GM19395 (cell line): ENCODE data around the gene SLX9.

ENCODE experiments used
- ATAC-seq: cut with Tn5 transposase; IDR thresholded peaks from one replicate; pipeline ENCODE4 v1.9.1; 2021; ENCODE audit warnings: mild to moderate bottlenecking, moderate library complexity; ENCODE audit not compliant: unreplicated experiment

The SLX9 gene

DNA sequence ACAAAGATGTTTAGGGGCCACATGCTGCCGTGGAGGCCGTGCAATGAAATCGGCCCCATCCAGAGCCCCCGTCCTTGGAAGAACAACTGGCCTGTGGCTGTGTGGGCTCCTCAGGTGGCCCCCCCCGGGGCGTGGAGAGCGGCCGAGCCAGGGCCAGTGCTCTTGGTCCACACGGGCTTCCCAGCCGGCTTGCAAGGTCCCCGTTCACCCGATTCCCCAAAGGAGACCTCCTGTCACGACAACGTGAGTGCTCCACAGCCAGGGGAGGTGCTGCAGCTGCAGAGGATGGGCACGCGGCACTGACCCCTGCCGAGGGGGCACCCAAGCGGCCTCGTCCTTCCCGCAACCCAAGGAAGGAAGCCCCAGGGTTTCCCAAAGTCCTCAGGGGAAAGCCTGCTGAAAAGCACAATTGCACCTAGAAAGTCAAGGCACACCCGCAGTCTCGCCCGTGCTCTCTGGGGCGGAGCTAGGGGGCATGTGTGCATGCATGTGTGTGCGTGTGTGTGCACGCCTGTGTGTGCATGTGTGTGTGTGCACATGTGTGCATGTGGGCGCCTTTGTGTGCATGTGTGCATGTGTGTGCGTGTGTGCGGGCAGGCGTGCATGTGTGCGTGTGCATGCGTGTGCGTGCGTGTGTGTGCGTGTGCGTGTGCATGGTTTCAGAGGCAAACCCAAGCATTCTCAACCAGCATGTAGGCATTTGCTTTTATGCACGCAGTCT, 48.2 kb downstream of the SLX9 start:
- no peak for ATAC-seq

DNA sequence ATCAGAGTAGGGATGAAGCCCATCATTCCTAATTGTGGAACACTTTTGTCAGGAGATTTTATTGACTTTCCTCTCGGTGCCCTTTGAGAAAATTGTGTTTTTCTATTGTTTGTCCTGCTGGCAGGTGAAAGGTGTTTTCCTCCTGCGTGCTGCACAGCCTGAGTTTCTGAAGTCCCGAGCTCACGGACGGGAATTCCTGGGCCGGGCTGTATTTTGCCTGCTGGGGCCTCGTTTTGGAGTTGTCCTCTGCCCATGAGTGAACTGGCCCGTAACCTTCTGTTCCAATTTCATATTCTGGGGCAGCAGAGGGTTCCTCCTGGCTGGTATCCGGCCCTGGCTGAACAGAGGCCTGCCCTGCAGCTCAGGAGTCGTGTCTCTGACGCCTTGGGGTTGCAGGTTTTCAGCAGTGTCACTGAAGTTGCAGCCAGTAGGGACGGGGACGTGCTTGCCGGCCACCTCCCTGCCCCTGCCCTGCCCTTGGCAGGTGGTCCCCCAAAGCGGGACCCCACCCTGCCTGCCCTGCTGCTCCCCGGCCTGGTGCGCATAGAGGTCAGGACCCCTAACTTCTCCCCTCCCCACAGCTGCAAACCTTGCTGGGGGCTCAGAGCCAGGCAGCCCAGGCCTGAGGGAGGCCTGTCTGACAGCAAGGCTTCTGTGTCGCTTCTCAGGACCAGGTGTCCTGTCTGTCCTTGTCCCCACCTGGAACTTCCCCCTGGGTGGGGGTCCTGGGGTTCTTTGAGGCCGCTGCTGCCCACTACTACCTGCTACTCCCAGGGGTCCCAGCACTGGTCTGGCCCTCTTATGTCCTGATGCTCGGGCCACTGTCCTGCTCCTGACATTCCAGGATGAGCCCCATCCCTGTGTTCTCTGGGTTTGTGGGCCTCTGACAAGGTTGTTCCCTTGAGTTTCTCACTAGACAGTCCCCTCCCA, 49.0 kb downstream of the SLX9 start:
- ATAC-seq, result no peak

DNA sequence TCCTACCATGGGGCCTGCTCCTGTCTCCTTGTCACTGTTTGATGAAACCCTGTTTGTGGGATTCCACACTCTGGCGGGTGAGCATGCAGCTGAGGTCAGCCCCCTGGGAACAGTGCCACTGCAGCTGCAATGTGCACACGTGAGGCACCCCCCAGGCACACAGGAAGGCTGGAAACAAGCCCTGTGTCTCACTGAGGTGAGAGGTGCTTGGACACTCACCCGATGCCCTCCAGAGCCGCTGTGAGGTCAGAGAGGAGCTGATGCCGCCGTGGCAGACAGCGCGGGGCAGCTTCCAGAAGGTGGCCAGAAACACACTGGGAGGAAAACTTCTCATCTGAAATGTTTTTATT, 49.7 kb downstream of the SLX9 start:
- ATAC-seq, result no peak

DNA sequence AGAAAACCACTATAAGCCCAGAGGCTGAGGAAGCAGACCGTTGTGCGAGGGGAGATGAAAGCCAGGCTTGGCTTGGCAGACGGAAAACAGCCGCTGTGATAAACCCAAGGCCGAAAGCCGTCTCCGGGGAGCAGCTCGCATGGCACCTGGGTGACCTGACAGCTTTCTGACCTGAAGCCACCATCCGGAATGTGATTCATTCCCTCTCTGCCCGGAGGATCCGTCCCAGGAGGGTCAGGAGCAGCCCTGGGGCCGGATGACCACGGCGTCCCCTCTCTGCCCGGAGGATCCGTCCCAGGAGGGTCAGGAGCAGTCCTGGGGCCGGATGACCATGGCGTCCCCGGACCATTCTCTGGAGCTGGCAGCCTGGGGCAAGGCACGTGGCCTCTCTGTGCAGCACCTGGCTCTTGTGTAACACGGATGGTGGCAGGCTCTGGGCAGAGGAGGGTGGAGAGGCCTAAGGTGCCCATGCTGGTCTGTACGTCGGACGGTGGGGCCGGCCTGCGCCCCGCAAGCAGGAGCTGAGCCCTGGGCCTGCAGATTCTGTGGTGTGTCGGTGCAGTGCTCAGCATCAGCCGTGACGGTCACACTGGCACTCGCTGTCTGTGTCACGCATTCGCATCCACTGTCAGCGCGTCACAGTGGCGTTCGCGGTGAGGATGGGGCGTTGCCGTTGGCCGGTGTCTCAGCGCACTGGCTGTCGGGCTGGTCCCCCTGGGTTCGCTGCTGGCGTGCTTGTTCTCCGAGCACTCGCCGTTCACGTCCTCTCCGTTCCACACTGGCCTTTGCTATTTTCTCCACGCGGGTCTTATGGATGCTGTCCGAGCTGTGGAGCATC, 50.3 kb downstream of the SLX9 start:
- no peak for ATAC-seq

DNA sequence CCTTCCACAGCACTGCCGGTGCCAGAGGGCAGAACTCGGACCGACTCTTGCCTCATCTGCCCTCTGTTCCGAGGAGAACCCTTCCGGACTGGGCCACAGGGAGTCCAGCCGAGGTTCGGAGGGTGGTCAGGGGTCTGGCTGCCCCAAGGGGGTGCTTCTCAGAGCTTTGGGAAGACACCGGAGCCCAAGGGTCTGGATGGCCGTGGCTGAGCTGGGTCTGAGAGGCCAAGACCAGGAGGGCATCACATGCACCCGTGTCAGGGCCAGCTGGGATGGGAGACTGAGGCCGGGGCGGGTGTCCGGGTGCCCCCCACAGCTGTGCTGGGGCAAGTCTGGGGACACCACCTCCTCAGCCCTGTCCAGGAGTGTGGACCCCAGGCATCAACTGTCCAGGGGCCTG, 51.1 kb downstream of the SLX9 start:
- no peak for ATAC-seq

DNA sequence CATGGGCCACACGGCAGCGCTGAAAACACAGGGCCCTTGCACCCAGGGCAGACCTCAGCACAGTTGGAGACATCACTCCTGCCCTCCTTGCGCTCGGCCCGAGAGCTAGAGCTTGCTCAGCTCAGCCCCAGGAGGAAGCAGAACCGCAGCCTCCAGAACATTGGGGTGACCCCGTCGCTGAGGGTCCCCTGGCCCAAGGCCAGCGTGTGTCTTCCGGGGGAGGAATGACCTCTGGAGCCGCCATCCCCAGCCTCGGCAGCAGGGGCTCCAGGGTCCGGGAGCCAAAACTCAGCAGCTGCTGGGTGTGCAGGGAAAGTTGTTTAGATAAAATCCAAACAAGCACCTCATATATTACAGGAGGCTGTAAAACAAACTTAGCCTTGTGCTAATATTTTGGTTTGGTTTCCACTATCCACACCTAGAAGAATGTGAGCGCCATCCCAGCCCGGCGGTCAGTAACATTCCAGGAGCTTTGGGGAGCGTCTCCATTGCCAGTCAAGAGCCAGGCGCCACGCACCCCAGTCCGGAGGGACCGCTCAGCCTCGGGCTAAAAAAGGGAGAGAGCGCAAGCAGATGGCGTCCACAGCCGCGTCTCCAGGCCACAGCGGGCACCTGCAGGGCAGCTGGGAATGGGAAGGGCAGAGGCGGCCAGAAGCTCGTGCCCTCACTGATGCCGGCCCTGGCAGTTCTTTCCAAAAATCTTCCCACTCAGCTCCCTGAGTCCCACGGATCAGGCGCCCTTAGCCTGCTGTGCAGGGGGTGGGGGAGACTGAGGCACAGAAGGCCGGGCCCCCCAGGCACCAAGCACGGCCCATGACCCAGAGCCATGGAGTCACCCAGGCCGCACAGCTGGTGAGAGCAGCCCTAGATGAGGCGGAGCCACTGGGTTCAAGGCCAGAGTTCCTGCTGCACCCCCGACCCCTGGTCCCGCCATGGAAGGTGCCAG, 52.0 kb downstream of the SLX9 start:
- no peak for ATAC-seq

DNA sequence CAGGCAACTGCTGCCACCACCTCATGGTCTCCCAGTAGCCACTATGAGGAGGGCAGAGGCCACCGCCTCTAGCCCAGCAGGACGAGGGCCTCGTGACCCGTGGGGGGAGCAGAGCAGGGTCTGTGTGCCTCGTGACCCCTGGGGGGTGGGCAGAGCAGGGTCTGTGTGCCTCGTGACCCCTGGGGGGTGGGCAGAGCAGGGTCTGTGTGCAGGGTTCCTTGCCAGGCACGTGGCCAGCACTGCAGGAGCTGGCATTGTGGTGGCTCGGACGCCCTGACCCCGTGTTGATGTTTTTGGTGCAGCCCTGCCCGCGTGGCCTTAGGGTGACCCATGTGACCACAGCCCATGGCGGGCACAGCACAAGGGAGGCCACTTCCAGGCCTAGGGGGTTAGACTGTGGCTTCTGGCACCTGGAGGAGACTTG, 52.8 kb downstream of the SLX9 start:
- no peak for ATAC-seq

DNA sequence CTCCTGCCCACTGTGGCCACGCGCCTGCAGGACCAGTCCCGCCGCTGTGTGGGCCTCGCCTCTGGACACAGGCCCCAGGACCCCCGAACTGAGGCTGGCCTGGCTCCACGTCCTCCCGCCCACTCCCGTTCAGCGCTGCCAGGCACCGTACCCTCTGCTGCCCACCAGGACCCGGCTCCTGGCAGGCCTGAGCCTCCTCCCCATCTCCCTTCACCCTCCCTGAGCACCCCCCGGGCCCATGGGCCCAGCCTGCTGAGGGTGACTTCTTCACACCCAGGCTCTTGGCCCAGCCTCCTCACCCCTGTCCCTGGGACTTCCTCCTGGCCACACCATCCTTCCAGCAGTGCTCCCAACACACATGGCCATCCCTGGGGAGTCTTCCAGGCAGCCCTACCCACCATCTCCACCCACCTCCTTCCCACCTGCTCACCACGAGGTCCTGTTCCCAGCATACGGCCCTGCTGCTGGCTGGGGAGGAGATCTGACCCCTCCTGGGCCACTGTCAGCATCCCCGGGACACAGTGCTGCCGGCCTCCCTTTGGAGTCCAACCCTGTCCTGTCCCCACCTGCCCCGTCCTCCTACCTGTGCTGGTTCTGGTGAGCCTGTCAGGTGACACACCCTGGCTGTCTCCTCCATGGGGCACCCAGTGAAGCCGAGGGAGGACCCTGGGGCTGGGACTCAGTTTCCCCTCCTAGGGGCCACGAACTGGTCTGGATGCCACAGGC, 53.7 kb downstream of the SLX9 start:
- no peak for ATAC-seq

DNA sequence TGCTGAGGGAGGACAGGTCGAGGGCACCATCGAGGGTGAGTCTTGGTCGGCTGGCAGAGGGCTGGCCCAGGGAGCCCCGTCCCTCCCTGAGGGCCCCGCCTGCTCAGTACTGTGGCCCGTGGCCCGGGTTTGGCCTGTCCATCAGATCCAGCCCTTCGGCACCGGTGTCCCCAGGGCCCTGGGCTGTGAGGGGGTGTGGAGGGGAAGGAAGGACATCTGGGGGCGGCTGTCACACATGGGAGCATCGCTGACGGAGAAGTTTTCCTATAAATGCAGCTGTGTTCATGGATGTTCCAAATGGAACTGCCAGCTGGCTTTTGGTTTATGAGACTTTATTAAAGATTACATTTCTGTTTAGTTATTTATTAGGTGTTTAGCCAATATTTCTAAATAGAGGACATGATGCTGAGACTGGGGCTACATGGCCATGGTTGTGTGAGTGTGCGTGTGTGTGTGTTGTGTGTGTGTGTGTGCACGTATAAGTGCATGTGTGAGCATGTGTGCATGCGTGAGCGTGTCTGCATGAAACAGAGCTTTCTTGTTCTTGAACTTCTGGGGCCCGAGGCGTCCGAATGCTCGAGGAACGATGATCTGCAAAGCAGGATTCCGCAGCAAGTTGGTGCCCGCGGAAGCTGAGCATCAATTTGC, 54.3 kb downstream of the SLX9 start:
- no peak for ATAC-seq

DNA sequence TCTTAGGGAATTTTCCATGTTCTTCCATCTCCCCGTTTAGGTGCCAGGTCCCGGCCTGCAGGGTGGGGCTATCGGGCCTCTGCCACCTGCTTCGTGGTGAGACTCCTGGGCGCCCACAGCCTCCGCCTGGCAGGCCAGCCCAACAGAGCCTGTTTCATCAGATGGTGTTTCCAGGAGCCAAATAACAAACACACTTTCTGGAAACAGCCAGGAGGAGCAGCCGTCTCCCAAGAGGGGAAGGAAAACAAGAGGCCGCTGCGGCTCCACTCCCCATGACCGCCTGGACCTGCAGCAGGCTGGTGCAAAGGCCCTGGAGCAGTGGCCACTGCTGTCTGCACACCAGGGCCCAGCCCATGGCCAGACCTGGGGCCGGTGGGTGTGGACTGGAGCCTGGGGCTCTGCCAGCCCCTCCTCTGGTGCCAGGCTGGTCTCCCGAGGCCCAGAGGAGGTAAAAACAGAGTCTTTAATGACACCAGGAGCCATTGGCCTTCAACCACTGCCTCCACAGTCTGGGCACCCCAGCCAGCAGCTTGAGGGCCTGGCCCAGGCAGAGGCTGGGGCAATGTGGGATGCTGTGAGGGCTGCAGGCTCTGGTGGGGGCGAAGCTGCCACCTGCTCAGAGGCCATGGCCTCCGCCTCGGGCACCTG, 55.0 kb downstream of the SLX9 start:
- no peak for ATAC-seq

DNA sequence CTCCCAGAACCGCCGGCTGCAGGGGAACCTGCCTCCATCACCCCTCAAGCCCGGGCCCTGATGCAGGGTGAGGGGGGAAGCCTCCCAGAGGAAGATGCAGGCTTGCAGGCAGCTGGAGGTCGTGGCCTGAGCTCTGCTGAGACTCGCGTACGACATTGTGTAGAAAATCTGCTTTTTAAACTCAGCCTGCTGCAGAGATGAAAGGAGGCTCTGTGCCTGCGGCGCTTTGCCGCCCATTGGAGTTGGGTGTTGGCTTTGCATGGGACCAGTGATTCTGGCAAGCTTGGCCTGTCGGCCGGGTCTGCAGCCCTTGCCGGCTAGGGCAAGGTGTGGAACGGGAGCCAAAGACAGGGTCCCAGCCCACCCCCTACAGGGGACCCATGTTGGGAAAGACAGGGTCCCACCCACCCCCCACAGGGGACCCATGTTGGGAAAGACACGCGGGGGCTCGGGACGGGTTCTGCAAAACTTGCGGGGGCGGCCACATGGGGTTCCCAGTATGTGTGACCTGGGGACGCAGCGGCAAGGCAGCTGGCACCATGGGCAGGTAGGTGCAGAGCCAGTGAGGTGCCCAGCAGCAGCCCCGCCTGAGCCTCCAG, 55.6 kb downstream of the SLX9 start:
- ATAC-seq, result no peak

DNA sequence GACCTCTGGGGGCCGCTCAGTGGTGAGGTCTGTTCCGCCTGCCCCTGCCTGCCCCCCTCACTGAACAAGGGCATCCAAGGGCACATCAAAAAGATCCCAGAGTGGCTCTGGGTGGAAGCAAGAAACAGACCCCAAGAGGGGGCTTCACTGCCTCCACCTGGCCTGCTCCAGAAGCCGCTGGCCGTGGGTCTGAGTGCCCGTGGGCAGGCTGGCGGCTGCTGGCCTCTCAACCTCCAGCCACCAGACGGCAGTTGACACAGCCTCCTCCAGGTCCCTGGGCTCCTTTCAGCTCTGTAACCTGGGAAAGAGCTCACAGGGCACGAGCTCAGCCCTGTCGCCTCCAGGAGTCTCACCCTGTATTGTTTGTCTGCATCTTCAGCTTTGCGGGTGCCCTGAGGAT, 56.3 kb downstream of the SLX9 start:
- ATAC-seq, result no peak

DNA sequence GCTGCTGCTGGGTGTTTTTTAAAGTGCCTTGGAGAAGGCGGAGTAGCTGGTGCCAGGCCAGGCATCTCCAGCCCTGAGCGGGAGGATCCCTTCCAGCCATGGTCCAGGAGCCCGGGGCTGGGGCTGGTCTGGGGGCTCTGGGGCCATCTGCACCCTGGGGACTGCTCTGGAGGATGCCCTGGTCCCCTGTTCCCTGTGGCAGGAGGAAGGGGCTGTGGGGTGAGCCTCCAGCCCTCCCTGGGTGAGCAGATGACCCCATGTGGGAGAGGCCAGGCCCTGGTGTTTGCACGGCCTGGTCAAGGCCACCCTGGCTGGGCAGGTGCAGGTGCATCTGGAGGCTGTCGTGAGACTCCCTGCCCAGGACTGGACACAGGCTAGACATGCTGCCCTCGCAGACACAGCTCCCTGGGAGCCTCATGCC, 56.7 kb downstream of the SLX9 start:
- ATAC-seq, result no peak

DNA sequence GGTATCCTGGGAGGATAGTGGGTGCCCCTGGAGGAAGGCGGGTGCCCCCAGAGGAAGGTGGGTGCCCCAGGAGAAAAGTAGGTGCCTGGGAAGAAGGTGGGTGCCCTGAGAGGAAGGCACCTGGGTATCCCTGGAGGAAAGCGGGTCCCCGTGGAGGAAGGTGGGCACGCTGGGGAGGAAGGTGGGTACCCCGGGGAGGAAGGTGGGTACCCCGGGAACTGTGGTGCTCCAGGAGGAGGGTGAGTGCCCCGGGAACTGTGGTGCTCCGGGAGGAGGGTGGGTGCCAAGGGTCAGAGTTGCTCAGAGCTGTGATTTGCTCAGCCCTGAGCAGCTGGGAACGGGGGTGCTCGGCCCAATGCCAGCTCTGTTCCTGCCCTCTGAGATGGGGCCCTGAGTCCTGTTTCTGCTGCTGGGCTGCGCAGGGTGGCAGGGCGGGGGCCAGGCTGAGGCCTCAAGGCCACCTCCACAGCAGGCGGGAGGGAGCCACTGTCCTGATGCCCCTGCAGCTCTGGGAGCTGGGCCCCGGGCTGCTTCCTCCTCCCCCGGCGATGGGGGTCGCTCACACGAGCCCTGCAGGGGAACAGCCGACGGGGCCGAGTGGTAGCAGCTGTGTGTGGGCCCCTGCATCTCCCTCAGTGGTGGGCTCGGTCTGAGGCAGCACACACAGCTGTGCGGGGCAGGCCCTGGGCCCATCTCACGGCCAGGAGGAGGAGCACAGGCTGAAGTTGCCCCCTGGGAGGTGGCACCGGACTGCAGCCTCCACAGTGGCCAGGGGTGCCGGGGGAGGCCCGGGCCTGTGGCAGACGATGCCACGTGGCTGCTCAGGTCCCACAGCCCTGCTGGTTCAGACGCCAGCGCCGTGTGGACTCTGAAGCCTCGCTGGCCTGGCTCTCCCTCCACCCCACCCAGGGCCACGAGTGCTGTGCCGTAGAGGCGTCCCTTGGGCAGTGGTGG, 57.4 kb downstream of the SLX9 start:
- ATAC-seq, result no peak

DNA sequence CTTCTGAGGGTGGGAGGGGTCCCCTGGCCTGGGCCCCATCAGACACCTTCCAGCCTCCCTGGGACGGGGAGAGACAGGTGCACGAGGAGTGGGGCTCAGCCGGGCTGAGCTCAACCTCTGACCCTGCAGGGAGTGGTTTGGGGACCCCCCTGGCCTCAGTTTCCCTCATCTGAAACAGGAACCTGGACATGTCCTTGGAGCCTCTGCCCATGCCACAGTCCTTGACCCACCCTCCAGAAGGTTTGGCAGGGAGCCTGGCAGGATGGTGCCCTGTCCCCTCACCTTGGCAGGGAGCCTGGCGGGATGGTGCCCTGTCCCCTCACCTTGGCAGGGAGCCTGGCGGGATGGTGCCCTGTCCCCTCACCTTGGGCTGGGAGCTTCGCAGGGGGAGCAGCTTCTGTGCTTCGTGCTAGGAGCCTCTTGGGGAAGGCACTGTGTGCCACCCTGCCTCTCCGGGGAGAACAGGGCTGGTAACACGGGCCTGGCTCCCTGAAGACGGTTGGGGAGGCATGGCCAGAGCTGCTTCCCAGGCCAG, 58.3 kb downstream of the SLX9 start:
- no peak for ATAC-seq

DNA sequence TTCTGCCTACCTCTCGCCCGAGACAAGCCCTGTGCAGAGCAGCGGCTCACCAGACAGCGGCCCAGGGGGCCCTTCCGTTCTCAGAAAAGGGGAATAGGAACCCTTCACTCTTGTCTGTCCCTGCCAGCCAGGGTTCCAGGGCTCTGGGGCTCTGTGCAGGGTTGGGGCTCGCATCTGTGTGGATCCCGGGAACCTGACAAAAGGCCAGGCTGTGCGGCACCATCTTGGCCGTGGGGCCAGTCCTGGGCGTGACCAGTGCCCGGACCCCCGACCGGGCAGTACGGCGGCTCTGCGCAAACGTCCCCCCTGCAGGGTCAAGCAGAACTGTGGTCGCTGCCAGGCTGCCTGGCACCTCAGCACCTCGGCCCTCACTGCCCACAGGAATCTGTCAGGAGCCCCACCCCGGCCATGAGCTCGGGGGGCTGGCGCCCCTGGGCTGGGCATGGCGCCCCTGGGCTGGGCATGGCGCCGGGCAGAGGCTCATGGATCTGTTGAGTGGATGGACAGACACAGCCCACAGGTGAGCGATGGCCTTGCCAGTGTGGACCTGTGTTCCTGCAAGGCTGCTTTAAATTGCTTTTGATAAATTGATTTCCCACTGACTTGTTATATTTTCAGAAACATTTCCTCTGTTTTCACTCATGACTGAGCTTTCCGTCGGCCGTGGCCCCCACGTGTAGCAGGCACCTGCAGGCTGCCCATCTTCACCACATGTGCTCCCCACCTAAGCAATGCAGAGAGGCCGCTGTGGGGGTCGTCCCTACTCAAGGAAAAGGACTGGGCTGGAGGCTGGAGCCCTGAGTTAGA, 59.0 kb downstream of the SLX9 start:
- ATAC-seq, result no peak
